Fibroblast of skin of left quadriceps (primary cell): Measurements from ENCODE around the gene DCAF6.

Experiments used
- DNase-seq, 2 experiments: peaks; one replicate each; pipeline ENCODE4 v3.0.0-alpha.2; 2013; ENCODE audit warnings: low read depth in 2 of 2

Gene DCAF6

GRCh38 chr1:168084396-168085231 lies 148.1 kb downstream of the DCAF6 start:
- DNase-seq = no peak

GRCh38 chr1:168085401-168085872 lies 149.0 kb downstream of the DCAF6 start:
- DNase-seq = no peak

GRCh38 chr1:168086438-168086837 lies 150.0 kb downstream of the DCAF6 start:
- no peak for DNase-seq

GRCh38 chr1:168087696-168088095 lies 151.2 kb downstream of the DCAF6 start:
- DNase-seq = no peak

- DNase-seq = no peak
Observed at GRCh38 chr1:168088511-168089325, 152.2 kb downstream of the DCAF6 start.

GRCh38 chr1:168089326-168089978 lies 153.0 kb downstream of the DCAF6 start:
- no peak for DNase-seq

- DNase-seq = no peak
Observed at GRCh38 chr1:168089979-168090337, 153.5 kb downstream of the DCAF6 start.

GRCh38 chr1:168090395-168090794 lies 153.9 kb downstream of the DCAF6 start:
- DNase-seq = no peak

GRCh38 chr1:168091063-168091462 lies 154.6 kb downstream of the DCAF6 start:
- no peak for DNase-seq

- no peak for DNase-seq
Observed at GRCh38 chr1:168091720-168092550, 155.5 kb downstream of the DCAF6 start.

GRCh38 chr1:168092566-168093355 lies 156.3 kb downstream of the DCAF6 start:
- DNase-seq = no peak

- DNase-seq = no peak
Observed at GRCh38 chr1:168093616-168094015, 157.1 kb downstream of the DCAF6 start.

GRCh38 chr1:168095476-168095875 lies 159.0 kb downstream of the DCAF6 start:
- DNase-seq = no peak

- DNase-seq = no peak
Observed at GRCh38 chr1:168096296-168097165, 160.0 kb downstream of the DCAF6 start.

- no peak for DNase-seq
Observed at GRCh38 chr1:168097921-168098528, 161.5 kb downstream of the DCAF6 start.

- no peak for DNase-seq
Observed at GRCh38 chr1:168098534-168099320, 162.2 kb downstream of the DCAF6 start.

- DNase-seq = no peak
Observed at GRCh38 chr1:168099337-168099801, 162.9 kb downstream of the DCAF6 start.

- DNase-seq = no peak
Observed at GRCh38 chr1:168100315-168101002, 164.0 kb downstream of the DCAF6 start.
